ENCODE results near the gene ATP6V0E2. TPM values are rescaled to one million over a fixed set of nuclear protein-coding genes. Genes with fewer than 3 reads are reported as not detected.

Gene ATP6V0E2
- total RNA-seq, 1 experiment from 2014 or later = 50.1 TPM

GRCh38 chr7:149831741-149832219, 42.0 kb upstream of the ATP6V0E2 start:
- Histone ChIP-seq H3K4me3 (ENCODE audit: low read depth, low read length, poor library complexity, severe bottlenecking) (no peak overlapping the region), H3K27me3 (replicated peaks; ENCODE audit: insufficient read depth, low read depth, low read length, poor library complexity) (no peaks in the 10 kb centered on the region), H3K36me3 (ENCODE audit: insufficient read depth, low read length, poor library complexity, severe bottlenecking) (no peaks in the 10 kb centered on the region), H3K9me3 (ENCODE audit: low read depth, low read length, poor library complexity, severe bottlenecking) (no peaks in the 10 kb centered on the region), H3K4me1 (ENCODE audit: insufficient read depth, low read length, poor library complexity, severe bottlenecking) (no peaks in the 10 kb centered on the region), H3K27ac (ENCODE audit: low read depth, low read length, poor library complexity, severe bottlenecking) (no peak overlapping the region)
- TF ChIP-seq CTCF (conservative IDR thresholded peaks at IDR 0.05; ENCODE audit: low read depth, low read length) (no peak), EZH2 (IDR thresholded peaks at IDR 0.05; ENCODE audit: borderline replicate concordance, low read depth, low read length, poor library complexity, severe bottlenecking) (no peak)
- intact Hi-C loops (cut with micrococcal nuclease; ENCODE audit: unreplicated experiment) = no loop called here
- ChIA-PET CTCF (no interaction called here), POLR2A (ENCODE audit: low non-redundant PET) (no interaction called here)
- no TSS peak for BruUV-seq (replicated peaks)
- no peak for DNase-seq (ENCODE audit: low spot score)

- intact Hi-C loops (cut with micrococcal nuclease; ENCODE audit: unreplicated experiment) = no loop called here
- no peaks in the 10 kb centered on the region for H3K4me1 ChIP-seq (ENCODE audit: insufficient read depth, low read length, poor library complexity, severe bottlenecking)
- no peak overlapping the region for H3K4me3 ChIP-seq (ENCODE audit: low read depth, low read length, poor library complexity, severe bottlenecking)
- no peaks in the 10 kb centered on the region for H3K9me3 ChIP-seq (ENCODE audit: low read depth, low read length, poor library complexity, severe bottlenecking)
- H3K27me3 ChIP-seq (replicated peaks; ENCODE audit: insufficient read depth, low read depth, low read length, poor library complexity) = no peaks in the 10 kb centered on the region
- no TSS peak for BruUV-seq (replicated peaks)
- no peak overlapping the region for H3K27ac ChIP-seq (ENCODE audit: low read depth, low read length, poor library complexity, severe bottlenecking)
- H3K36me3 ChIP-seq (ENCODE audit: insufficient read depth, low read length, poor library complexity, severe bottlenecking) = no peaks in the 10 kb centered on the region
- ChIA-PET CTCF (no interaction called here), POLR2A (ENCODE audit: low non-redundant PET) (no interaction called here)
- TF ChIP-seq CTCF (conservative IDR thresholded peaks at IDR 0.05; ENCODE audit: low read depth, low read length) = no peak
- TF ChIP-seq EZH2 (IDR thresholded peaks at IDR 0.05; ENCODE audit: borderline replicate concordance, low read depth, low read length, poor library complexity, severe bottlenecking) = no peak
- no peak for DNase-seq (ENCODE audit: low spot score)
Observed at GRCh38 chr7:149832332-149833041, 41.3 kb upstream of the ATP6V0E2 start.

- DNase-seq (ENCODE audit: low spot score) = no peak
- CTCF ChIA-PET = no interaction called here
- no peaks in the 10 kb centered on the region for H3K9me3 ChIP-seq (ENCODE audit: low read depth, low read length, poor library complexity, severe bottlenecking)
- no peaks in the 10 kb centered on the region for H3K36me3 ChIP-seq (ENCODE audit: insufficient read depth, low read length, poor library complexity, severe bottlenecking)
- intact Hi-C loops (cut with micrococcal nuclease; ENCODE audit: unreplicated experiment) = no loop called here
- no peak overlapping the region for H3K4me3 ChIP-seq (ENCODE audit: low read depth, low read length, poor library complexity, severe bottlenecking)
- no peak for TF ChIP-seq CTCF (conservative IDR thresholded peaks at IDR 0.05; ENCODE audit: low read depth, low read length)
- no peak for TF ChIP-seq EZH2 (IDR thresholded peaks at IDR 0.05; ENCODE audit: borderline replicate concordance, low read depth, low read length, poor library complexity, severe bottlenecking)
- no peaks in the 10 kb centered on the region for H3K4me1 ChIP-seq (ENCODE audit: insufficient read depth, low read length, poor library complexity, severe bottlenecking)
- no peak overlapping the region for H3K27ac ChIP-seq (ENCODE audit: low read depth, low read length, poor library complexity, severe bottlenecking)
- no peaks in the 10 kb centered on the region for H3K27me3 ChIP-seq (replicated peaks; ENCODE audit: insufficient read depth, low read depth, low read length, poor library complexity)
- POLR2A ChIA-PET (ENCODE audit: low non-redundant PET) = no interaction called here
- BruUV-seq (replicated peaks) = no TSS peak
Observed at GRCh38 chr7:149833495-149834130, 40.2 kb upstream of the ATP6V0E2 start.

Measured in A673 (cell line).